Measurements from ENCODE around the gene IL1R2.

DNA sequence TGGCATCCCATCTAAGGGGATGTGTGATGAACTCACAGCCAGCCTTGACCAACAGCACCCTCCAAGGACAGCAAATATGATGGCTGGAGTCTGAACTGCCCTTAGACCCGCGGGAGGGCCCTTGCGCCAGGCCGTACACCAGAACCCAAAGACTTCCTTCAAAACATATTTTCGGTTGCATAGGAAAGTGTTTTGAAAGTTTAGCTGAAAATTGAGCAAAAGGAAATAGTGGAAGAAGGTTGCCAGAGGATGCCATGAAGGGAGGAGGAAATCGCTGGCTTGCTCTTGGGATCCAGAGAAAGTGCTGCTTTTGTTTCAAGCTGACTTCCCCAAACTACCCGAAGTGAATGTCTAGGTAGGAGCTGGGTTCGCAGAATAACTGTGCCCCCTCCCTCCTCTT is 61.3 kb downstream of the IL1R2 start:
- TF ChIP-seq CTCF (IDR thresholded peaks at IDR 0.05) (no peak), POLR2A (IDR thresholded peaks at IDR 0.05) (no peak)

Data from Peyer's patch (tissue), 4 donors.